ENCODE data around the gene TRPT1.
A peak's percentile ranks its signal among the peaks of the same experiment; 100 is the strongest.

TRPT1 gene, protein sequence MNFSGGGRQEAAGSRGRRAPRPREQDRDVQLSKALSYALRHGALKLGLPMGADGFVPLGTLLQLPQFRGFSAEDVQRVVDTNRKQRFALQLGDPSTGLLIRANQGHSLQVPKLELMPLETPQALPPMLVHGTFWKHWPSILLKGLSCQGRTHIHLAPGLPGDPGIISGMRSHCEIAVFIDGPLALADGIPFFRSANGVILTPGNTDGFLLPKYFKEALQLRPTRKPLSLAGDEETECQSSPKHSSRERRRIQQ

GRCh38 chr11:64225608-64226506 lies at the start of gene TRPT1, which contains the start of gene NUDT22:
Gene TRPT1 (minus strand): TSS chr11:64226186. CDS start chr11:64225860, 326 bp downstream.
Gene NUDT22 (plus strand): TSS chr11:64226274. CDS start chr11:64226653, 379 bp downstream.
- peak; percentile 95 for DNase-seq (ENCODE audit: low read depth)

- DNase-seq (ENCODE audit: low read depth), result no peak
These were observed 49.2 kb upstream of the TRPT1 start for GRCh38 chr11:64275031-64275800.

DNA sequence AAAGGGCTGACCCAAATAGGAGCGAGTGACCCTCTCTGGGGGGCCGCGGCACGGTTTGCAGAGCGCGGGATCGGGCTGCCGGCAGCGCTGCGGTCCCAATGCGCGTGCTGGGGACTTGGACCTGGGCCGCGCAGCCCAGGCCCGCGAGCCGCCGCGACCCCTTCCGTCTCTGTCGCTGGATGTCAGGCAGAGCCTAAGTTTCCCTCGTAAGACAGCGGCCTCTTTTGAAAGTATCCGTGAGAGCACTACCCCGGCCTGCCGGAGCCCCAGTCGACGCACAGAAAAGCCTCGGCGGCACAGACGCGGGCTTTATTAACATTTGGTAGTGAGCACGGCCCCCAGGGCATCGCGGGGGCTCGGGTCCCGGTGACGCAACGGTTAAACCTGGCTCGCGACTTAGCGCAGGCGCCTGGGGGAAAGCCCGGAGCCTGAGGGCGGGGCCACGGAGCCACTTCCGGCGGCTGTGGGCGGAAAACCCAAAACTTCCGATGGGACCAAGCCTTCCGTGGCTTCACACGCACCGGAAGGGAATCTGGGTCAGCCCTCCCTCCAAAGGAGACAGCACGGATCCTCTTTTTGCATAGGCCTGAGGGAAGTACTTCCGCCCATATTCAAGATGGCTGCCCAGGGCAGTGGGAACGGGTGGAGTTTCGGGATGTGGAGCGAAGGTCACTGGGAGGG lies 43.7 kb upstream of the TRPT1 start:
- peak; percentile 98 for DNase-seq (ENCODE audit: low read depth)

DNA sequence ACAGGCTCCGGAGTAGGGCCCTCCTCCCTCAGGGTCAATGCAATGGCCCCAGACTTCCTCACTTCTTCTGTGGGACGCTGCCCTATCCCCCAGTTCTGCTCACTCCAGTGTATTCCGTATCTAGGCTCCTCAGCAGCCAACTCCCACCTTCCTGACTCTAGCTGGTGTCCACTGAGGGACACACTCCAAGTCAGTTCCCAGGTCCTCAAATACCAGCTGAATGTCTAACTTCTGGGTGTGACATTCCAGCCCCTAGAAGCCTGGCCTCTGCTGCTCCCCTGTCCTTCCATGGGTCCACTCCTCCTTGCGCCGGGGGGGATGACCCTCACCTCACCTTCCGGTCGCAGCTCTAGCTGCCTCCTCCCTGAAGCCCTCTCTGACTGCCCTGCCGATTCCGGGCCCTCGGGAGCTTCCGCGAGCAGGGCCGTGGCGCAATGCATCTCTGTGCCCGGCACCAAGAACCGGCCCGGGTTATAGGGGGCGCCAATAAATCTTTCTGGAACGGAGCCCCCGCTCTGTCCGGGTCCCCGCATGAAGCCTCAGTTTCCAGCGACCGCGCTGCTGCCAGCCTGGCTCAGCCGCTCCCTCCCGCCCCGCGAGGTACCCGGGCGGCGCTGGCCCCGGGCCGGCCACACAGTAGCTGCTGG lies 43.0 kb upstream of the TRPT1 start:
- DNase-seq (ENCODE audit: low read depth), result peak; percentile 53

DNA sequence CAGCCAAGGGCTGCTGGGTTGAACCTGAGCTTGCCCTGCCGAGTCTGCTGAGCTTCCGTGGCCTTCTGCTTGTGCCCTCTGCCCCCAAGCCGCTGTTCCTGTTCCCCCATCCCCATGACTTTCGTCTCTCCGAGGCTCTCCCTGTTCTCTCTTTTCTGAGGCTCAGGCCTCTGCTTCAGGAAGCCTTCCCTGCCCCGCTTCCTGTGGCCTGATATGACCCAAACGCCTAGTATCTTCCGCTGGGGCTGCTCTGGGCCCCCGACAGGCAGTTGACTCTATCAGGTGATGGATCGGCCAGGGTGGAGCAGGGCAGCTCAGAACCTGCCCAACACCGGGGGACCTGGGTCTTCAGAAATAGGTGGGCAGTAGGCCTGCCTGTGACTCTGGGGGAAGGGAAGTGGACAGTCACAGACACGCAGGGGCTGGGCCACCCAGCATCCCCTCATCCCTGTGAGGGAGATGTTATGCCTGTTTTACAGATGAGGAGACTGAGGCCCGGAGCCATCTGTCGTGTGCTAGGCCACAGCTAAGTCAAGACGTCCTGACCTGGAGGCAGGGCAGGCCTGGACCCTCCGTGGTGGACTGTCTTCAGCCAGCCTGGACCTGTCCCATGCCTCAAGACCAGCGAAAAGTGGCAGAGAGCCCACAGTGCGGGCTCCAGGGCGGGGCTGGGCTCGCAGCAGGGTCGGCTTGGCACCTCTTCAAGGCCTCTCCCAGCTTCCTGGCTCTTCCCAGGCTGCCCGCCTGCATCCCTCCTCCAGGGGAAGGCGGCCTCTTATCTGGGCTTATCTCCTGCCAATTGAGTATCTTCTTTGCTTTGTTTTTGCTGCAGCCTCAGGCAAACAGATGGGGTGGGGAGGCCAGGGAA lies 42.3 kb upstream of the TRPT1 start:
- no peak for DNase-seq (ENCODE audit: low read depth)

GRCh38 chr11:64267207-64267945 lies 41.4 kb upstream of the TRPT1 start:
- DNase-seq (ENCODE audit: low read depth), result no peak

- DNase-seq (ENCODE audit: low read depth), result no peak
These were observed 40.4 kb upstream of the TRPT1 start for GRCh38 chr11:64266339-64266738.

GRCh38 chr11:64265176-64266160 lies 39.5 kb upstream of the TRPT1 start:
- no peak for DNase-seq (ENCODE audit: low read depth)

GRCh38 chr11:64264371-64264852 lies 38.4 kb upstream of the TRPT1 start:
- no peak for DNase-seq (ENCODE audit: low read depth)

GRCh38 chr11:64263947-64264317 lies 37.9 kb upstream of the TRPT1 start:
- no peak for DNase-seq (ENCODE audit: low read depth)

GRCh38 chr11:64263021-64263946 lies 37.3 kb upstream of the TRPT1 start:
- no peak for DNase-seq (ENCODE audit: low read depth)

DNA sequence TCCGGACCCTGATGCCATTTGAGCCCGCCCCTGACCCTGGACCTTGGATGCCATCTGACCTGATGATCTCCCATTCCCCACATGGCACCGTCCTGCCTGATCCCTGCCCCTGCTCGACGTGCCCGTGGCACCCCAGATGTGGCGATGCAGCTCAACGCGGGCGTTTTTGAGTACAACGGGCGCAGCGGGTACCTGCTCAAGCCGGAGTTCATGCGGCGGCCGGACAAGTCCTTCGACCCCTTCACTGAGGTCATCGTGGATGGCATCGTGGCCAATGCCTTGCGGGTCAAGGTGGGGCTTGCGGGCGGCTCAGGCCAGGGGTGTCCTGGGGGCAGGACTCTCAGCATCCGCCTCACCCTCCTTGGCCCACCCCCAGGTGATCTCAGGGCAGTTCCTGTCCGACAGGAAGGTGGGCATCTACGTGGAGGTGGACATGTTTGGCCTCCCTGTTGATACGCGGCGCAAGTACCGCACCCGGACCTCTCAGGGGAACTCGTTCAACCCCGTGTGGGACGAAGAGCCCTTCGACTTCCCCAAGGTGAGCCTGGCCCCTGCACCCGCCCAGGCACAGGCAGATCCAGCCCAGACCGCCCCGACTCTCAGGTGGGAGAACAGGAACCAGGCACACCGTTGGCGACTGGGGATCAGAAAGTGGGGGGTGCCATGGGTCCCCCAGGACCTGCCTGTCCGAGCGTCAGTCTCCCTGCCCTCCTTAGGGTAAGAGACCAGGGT lies 36.5 kb upstream of the TRPT1 start:
- DNase-seq (ENCODE audit: low read depth), result no peak

DNA sequence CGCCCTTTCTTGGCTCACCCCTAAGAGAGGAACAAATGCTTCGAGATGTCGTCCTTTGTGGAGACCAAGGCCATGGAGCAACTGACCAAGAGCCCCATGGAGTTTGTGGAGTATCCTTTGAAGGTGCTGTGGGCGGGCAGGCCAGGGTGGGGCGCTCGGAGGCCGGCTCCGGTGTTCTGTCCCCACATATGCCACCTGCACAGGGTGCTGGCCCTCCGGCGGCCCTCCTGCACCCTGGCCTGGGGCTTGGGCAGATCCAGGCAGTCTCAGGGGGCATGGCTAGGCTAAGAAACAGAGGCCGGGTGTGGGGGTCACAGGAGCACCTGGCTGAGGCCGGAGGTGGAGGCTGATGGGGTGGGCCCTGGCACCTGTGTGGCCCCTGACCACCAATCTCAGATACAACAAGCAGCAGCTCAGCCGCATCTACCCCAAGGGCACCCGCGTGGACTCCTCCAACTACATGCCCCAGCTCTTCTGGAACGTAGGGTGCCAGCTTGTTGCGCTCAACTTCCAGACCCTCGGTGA lies 35.6 kb upstream of the TRPT1 start:
- DNase-seq (ENCODE audit: low read depth), result no peak

DNA sequence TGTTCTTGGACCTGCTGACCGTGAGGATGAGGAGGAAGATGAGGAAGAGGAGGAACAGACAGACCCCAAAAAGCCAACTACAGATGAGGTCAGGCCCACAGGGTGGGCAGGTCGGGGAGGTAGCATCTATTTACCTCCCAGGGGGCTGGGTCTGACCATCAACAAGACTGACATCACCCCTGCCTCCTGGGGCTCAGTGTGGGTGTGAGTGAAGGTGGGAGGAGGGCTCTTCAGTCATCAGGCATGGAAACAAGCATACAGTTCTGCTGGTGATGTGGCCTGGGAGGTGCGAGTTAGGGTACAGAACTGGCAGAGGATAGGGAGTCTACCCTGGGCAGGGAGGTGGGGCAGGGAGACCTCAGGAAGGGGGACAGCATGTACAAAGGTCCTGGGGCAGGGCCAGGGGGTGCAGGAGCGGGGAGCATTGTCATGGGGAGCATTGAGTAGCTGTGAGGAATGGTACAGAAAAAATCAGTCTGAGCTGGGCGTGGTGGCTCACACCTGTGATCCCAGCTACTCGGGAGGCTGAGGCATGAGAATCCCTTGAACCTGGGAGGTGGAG lies 34.2 kb upstream of the TRPT1 start:
- no peak for DNase-seq (ENCODE audit: low read depth)

DNA sequence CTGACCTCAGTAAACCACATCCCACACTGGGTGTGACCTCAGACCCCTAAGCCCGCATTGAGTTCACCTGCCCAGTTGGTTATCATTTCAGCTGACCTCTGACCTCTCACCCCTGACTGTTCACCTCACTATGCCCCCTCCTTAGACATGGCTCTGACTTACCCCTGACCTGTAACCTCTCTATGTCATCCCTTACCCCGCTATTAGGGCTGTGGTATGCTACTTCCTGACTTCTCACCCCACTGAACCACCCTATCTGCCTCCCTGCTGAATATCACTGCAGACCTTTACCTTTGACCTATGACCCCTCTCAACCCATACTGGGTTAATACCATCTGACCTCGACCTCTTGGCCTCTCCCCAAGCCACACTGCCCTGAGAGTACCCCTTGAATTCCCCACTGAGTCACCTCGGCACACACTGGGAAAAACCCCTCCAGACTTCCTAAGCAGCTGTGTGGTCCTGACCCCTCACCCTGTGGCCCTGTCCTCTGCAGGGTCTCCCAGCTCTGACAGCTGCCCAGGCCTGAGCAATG lies 33.6 kb upstream of the TRPT1 start:
- DNase-seq (ENCODE audit: low read depth), result no peak
